ENCODE results near the gene CSAD. TPM values are rescaled to one million over a fixed set of nuclear protein-coding genes. Genes with fewer than 3 reads are reported as not detected.

Gene CSAD
- total and polyA plus RNA-seq, 2 donors (not counting 1 experiment from before 2014, with no cell fraction given): 57.0 to 64.6 TPM

DNA sequence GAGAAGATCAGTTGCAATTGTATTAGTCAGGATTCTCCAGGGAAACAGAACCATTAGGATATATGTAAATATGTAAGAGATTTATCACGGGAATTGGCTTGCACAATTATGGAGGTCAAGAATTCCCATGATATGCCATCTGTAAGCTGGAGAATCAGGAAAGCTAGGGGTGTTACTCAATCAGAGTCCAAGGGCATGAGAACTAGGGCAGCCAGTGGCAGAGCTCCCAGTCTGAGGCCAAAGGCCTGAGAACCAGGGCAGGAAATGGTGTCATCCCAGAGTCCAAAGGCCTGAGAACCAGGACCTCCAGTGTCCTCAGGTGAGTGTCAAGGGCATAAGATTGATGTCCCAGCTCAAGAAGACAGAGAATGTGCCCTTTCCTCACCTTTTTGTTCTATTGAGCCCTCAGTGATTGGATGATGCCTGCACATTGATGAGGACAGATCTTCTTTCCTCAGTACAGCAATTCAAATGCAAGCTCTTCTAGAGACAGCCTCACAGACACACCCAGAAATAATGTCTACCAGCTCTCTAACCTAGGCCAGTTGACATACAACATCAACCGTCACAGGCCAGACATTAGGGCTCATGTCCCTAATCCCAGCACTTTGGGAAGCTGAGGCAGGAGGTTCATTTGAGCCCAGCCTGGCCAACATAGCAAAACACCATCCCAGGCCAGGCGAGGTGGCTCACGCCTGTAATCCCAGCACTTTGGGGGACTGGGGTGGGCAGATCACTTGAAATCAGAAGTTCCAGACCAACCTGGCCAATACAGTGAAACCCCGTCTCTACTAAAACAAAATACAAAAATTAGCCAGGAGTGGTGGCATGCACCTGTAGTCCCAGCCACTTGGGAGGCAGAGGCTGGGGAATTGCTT lies 35.1 kb downstream of the CSAD start:
- Histone ChIP-seq H3K27me3 (replicated peaks in 1 of 4; ENCODE audit: control extremely low read depth in 1 of 4, control insufficient read depth in 3 of 4, insufficient read depth in 4 of 4, low read length in 3 of 4) (no peaks in the 10 kb centered on the region), H3K27ac (ENCODE audit: low read length in 2 of 2) (no peak overlapping the region), H3K36me3 (replicated peaks in 1 of 2; ENCODE audit: control extremely low read depth in 1 of 2, control insufficient read depth in 1 of 2, extremely low read depth in 1 of 2, insufficient read depth in 2 of 2, low read length in 1 of 2) (no peaks in the 10 kb centered on the region), H3K9ac (ENCODE audit: low read length) (no peak overlapping the region), H3K79me2 (ENCODE audit: control insufficient read depth, insufficient read depth, low read length) (no peaks in the 10 kb centered on the region), H2AFZ (ENCODE audit: insufficient read depth, low read depth, low read length, poor library complexity, severe bottlenecking) (no peak overlapping the region), H3K4me1 (ENCODE audit: control insufficient read depth in 2 of 2, insufficient read depth in 2 of 2, low read length in 2 of 2) (no peaks in the 10 kb centered on the region), H3K4me2 (replicated peaks; ENCODE audit: low read depth, low read length, poor library complexity, severe bottlenecking) (no peak overlapping the region), H3K9me3 (ENCODE audit: control extremely low read depth in 1 of 3, control insufficient read depth in 2 of 3, insufficient read depth in 1 of 3, low read length in 2 of 3) (no peaks in the 10 kb centered on the region), H3K4me3 (ENCODE audit: control extremely low read depth in 1 of 5, extremely low read depth in 1 of 5, insufficient read depth in 1 of 5, low read depth in 2 of 5, low read length in 4 of 5) (no peak overlapping the region), H4K20me1 (ENCODE audit: control insufficient read depth, insufficient read depth, low read length, poor library complexity, severe bottlenecking) (no peaks in the 10 kb centered on the region)
- Mint-ChIP-seq H3K9me3 (ENCODE audit: insufficient read depth) (no peaks in the 10 kb centered on the region), H3K27me3 (peaks cover 9% of the 10 kb centered on the region), H3K4me1 (no peaks in the 10 kb centered on the region), H3K4me3 (no peak overlapping the region), H3K27ac (no peak overlapping the region)
- ATAC-seq (ENCODE audit: low read depth): no peak
- 95% methylated on average over 4 of the region's 5 CpGs for WGBS (ENCODE audit: insufficient coverage)
- DNase-seq: no peak
- intact Hi-C loops (cut with micrococcal nuclease): no loop called here
- POLR2A ChIA-PET: no interaction called here
- TF ChIP-seq, protein P1, sequence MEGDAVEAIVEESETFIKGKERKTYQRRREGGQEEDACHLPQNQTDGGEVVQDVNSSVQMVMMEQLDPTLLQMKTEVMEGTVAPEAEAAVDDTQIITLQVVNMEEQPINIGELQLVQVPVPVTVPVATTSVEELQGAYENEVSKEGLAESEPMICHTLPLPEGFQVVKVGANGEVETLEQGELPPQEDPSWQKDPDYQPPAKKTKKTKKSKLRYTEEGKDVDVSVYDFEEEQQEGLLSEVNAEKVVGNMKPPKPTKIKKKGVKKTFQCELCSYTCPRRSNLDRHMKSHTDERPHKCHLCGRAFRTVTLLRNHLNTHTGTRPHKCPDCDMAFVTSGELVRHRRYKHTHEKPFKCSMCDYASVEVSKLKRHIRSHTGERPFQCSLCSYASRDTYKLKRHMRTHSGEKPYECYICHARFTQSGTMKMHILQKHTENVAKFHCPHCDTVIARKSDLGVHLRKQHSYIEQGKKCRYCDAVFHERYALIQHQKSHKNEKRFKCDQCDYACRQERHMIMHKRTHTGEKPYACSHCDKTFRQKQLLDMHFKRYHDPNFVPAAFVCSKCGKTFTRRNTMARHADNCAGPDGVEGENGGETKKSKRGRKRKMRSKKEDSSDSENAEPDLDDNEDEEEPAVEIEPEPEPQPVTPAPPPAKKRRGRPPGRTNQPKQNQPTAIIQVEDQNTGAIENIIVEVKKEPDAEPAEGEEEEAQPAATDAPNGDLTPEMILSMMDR (IDR thresholded peaks at IDR 0.05): no peak
- TF ChIP-seq EZH2 (IDR thresholded peaks at IDR 0.05; ENCODE audit: borderline replicate concordance, insufficient read depth, low read depth, low read length, poor library complexity, severe bottlenecking): no peak
- CTCF ChIA-PET: no interaction called here

DNA sequence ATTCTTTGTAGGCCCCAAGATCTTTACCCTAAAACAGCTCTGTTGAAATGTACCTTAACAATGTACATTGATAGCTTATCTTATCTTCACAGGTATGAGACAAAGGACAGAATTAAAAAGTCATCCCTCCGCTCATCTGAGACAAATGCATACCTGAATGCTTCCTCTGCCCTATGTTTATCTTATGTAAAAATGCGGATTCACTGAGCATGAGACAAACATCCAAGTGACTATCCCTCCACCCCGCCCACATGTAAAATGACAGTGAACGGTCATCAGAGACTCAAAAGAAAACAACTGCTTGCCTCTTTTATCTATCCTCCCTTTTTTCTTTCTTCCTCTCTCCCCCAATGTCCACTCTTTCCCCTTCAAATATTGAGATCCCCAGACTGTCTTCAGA lies 37.4 kb downstream of the CSAD start:
- ATAC-seq (ENCODE audit: low read depth): no peak
- H3K27ac Mint-ChIP-seq: no peak overlapping the region
- Histone ChIP-seq H4K20me1 (ENCODE audit: control insufficient read depth, insufficient read depth, low read length, poor library complexity, severe bottlenecking) (no peaks in the 10 kb centered on the region), H3K79me2 (ENCODE audit: control insufficient read depth, insufficient read depth, low read length) (no peaks in the 10 kb centered on the region), H3K9ac (ENCODE audit: low read length) (no peak overlapping the region), H3K36me3 (replicated peaks in 1 of 2; ENCODE audit: control extremely low read depth in 1 of 2, control insufficient read depth in 1 of 2, extremely low read depth in 1 of 2, insufficient read depth in 2 of 2, low read length in 1 of 2) (no peaks in the 10 kb centered on the region), H3K4me2 (replicated peaks; ENCODE audit: low read depth, low read length, poor library complexity, severe bottlenecking) (no peak overlapping the region), H3K4me3 (ENCODE audit: control extremely low read depth in 1 of 5, extremely low read depth in 1 of 5, insufficient read depth in 1 of 5, low read depth in 2 of 5, low read length in 4 of 5) (no peak overlapping the region), H2AFZ (ENCODE audit: insufficient read depth, low read depth, low read length, poor library complexity, severe bottlenecking) (no peak overlapping the region), H3K4me1 (ENCODE audit: control insufficient read depth in 2 of 2, insufficient read depth in 2 of 2, low read length in 2 of 2) (no peaks in the 10 kb centered on the region), H3K27ac (ENCODE audit: low read length in 2 of 2) (no peak overlapping the region), H3K9me3 (ENCODE audit: control extremely low read depth in 1 of 3, control insufficient read depth in 2 of 3, insufficient read depth in 1 of 3, low read length in 2 of 3) (peaks cover 0 to 11% (median 2%) of the 10 kb centered on the region in 3 donors), H3K27me3 (replicated peaks in 1 of 4; ENCODE audit: control extremely low read depth in 1 of 4, control insufficient read depth in 3 of 4, insufficient read depth in 4 of 4, low read length in 3 of 4) (no peaks in the 10 kb centered on the region)
- peaks cover 2% of the 10 kb centered on the region for H3K9me3 Mint-ChIP-seq (ENCODE audit: insufficient read depth)
- WGBS (ENCODE audit: insufficient coverage): 97% methylated on average over 3 of the region's 4 CpGs
- H3K27me3 Mint-ChIP-seq: peaks cover 9% of the 10 kb centered on the region
- intact Hi-C loops (cut with micrococcal nuclease): no loop called here
- ChIA-PET CTCF (interaction anchor here (0.7 kb wide), 3 partner anchors 65 to 690 kb away, joined by 3 to 5 read pairs (median 4); no protein-coding TSS in a partner anchor), POLR2A (no interaction called here)
- H3K4me3 Mint-ChIP-seq: no peak overlapping the region
- H3K4me1 Mint-ChIP-seq: no peaks in the 10 kb centered on the region
- TF ChIP-seq, protein P1 (IDR thresholded peaks at IDR 0.05): no peak
- no peak for TF ChIP-seq EZH2 (IDR thresholded peaks at IDR 0.05; ENCODE audit: borderline replicate concordance, insufficient read depth, low read depth, low read length, poor library complexity, severe bottlenecking)
- no peak for DNase-seq
